RPMI7951 (cell line): Measurements from ENCODE around the gene ILDR1. TPM values are rescaled to one million over a fixed set of nuclear protein-coding genes. Genes with fewer than 3 reads are reported as not detected.
"Not testable (repeated sequence)": the region's sequence is repeated elsewhere in the genome, so short reads cannot be mapped to it uniquely, and the experiment has no call there.

Experiments
- DNase-seq: peaks from one replicate; pipeline ENCODE4 v3.0.0-alpha.2; 2012; ENCODE audit warnings: low read depth
- total RNA-seq: library from RNA; depleted of rRNA; stranded (reverse); fragments of >200 nt; shearing (Covaris generic); gene quantifications from 2 replicates; pipeline ENCODE4 v1.2.3, GENCODE V29; 2014; rRNA removed

Gene ILDR1
- total RNA-seq: not detected in 2 replicates

GRCh38 chr3:122021811-122022401 lies at the start of gene ILDR1:
TSS of gene ILDR1 (minus strand) at chr3:122022247. CDS start at chr3:122022077, 170 bp downstream.
- DNase-seq: no peak

GRCh38 chr3:122067588-122068240 lies 45.7 kb upstream of the ILDR1 start:
- DNase-seq: no peak

GRCh38 chr3:122067214-122067550 lies 45.1 kb upstream of the ILDR1 start:
- no peak for DNase-seq

GRCh38 chr3:122066331-122067213 lies 44.5 kb upstream of the ILDR1 start:
- no peak for DNase-seq

- no peak for DNase-seq
Measured at GRCh38 chr3:122064326-122064725, 42.3 kb upstream of the ILDR1 start.

- no peak for DNase-seq
Measured at GRCh38 chr3:122063908-122064307, 41.9 kb upstream of the ILDR1 start.

- DNase-seq: peak; percentile 17
Measured at GRCh38 chr3:122060040-122060698, 38.1 kb upstream of the ILDR1 start.

- DNase-seq: no peak
Measured at GRCh38 chr3:122058294-122058693, 36.2 kb upstream of the ILDR1 start.

GRCh38 chr3:122057671-122058070 lies 35.6 kb upstream of the ILDR1 start:
- DNase-seq: no peak

- no peak for DNase-seq
Measured at GRCh38 chr3:122055215-122055614, 33.2 kb upstream of the ILDR1 start, which contains the start of gene CD86. TSS of gene CD86 (plus strand) at chr3:122055362. CDS start at chr3:122055490, 128 bp downstream.

GRCh38 chr3:122052968-122053367 lies 30.9 kb upstream of the ILDR1 start:
- DNase-seq: no peak

GRCh38 chr3:122047773-122048172 lies 25.7 kb upstream of the ILDR1 start:
- not testable (repeated sequence) for DNase-seq

- not testable (repeated sequence) for DNase-seq
Measured at GRCh38 chr3:122047296-122047695, 25.2 kb upstream of the ILDR1 start.

GRCh38 chr3:122033023-122033422 lies 11.0 kb upstream of the ILDR1 start:
- DNase-seq: no peak

- DNase-seq: no peak
Measured at GRCh38 chr3:122032531-122032930, 10.5 kb upstream of the ILDR1 start.

- no peak for DNase-seq
Measured at GRCh38 chr3:122031123-122031468, 9.0 kb upstream of the ILDR1 start.

GRCh38 chr3:122030381-122031122 lies 8.5 kb upstream of the ILDR1 start:
- peak; percentile 55 for DNase-seq

GRCh38 chr3:122025296-122025695 lies 3.2 kb upstream of the ILDR1 start:
- no peak for DNase-seq

GRCh38 chr3:122024800-122025199 lies 2.8 kb upstream of the ILDR1 start:
- no peak for DNase-seq

GRCh38 chr3:122023335-122023910 lies 1.4 kb upstream of the ILDR1 start:
- no peak for DNase-seq

- DNase-seq: no peak
Measured at GRCh38 chr3:122021037-122021436, 1.0 kb downstream of the ILDR1 start.
